Measurements from ENCODE around the gene FANCC. TPM values are rescaled to one million over a fixed set of nuclear protein-coding genes. Genes with fewer than 3 reads are reported as not detected.

FANCC gene
- total and polyA plus RNA-seq, 2 of the 4 experiments (the other 2 are of a cell fraction): 4.7 to 6.3 TPM

- BruUV-seq (replicated peaks): no TSS peak
- H3K18ac ChIP-seq (ENCODE audit: low read depth, low read length): no peak overlapping the region
- intact Hi-C loops (cut with micrococcal nuclease): no loop called here
- H4K20me1 ChIP-seq (ENCODE audit: insufficient read depth, low read length): peaks cover 32% of the 10 kb centered on the region
- TF ChIP-seq USF2 (IDR thresholded peaks at IDR 0.05; ENCODE audit: low read depth, low read length): no peak
- TF ChIP-seq POLR2A (IDR thresholded peaks at IDR 0.05; ENCODE audit: low read depth, low read length): no peak
- no peak for TF ChIP-seq CEBPB (IDR thresholded peaks at IDR 0.05; ENCODE audit: low read depth, low read length)
- no peak for TF ChIP-seq CHD1 (IDR thresholded peaks at IDR 0.05; ENCODE audit: low read depth, low read length)
- TF ChIP-seq ELK1 (IDR thresholded peaks at IDR 0.05; ENCODE audit: borderline replicate concordance, low read depth, low read length): no peak
- no peak overlapping the region for H3K4me3 ChIP-seq (ENCODE audit: insufficient read depth, low read depth, low read length)
- no peak overlapping the region for H4K8ac ChIP-seq (ENCODE audit: low read depth in 2 of 2, low read length in 2 of 2)
- H2AK5ac ChIP-seq (ENCODE audit: low read depth, low read length): no peak overlapping the region
- ATAC-seq (ENCODE audit: low read depth): no peak
- ChIA-PET POLR2A (ENCODE audit: unreplicated experiment) (no interaction called here), CTCF (no interaction called here)
- in situ Hi-C loops (cut with MboI; ENCODE audit: low sequenced_read_pairs): no loop called here
- no peak overlapping the region for H2AK9ac ChIP-seq (replicated peaks; ENCODE audit: low read depth, low read length, poor library complexity)
- H3K23ac ChIP-seq (ENCODE audit: low read depth, low read length): no peak overlapping the region
- no peak overlapping the region for H4K91ac ChIP-seq (ENCODE audit: insufficient read depth, low read depth, low read length)
- H3K4ac ChIP-seq (ENCODE audit: low read depth, low read length): 0 out of 2 replicates have a peak overlapping the region, but pooled peaks have one; percentile 13
- WGBS, 2 experiments (ENCODE audit: extremely low coverage in 2 of 2, insufficient read length in 1 of 2): 90% methylated on average over 3 of the region's 22 CpGs; no CpG with 5 or more reads in 1 of the 2 experiments
- H4K5ac ChIP-seq (ENCODE audit: low read depth, low read length): no peak overlapping the region
- peaks cover 22% of the 10 kb centered on the region for H3K4me1 ChIP-seq (ENCODE audit: control insufficient read depth, insufficient read depth, low read length)
- dilution Hi-C loops (cut with HindIII; ENCODE audit: low sequenced_read_pairs, unreplicated experiment): no loop called here
- H3K27me3 ChIP-seq (ENCODE audit: control insufficient read depth, insufficient read depth, low read length): no peaks in the 10 kb centered on the region
- no peak overlapping the region for H3K14ac ChIP-seq (replicated peaks; ENCODE audit: low read depth, low read length)
- H2BK120ac ChIP-seq (ENCODE audit: low read depth, low read length): no peak overlapping the region
- no peak overlapping the region for H3K56ac ChIP-seq (ENCODE audit: extremely low read depth, insufficient read depth, low read length)
- no peak overlapping the region for H2BK15ac ChIP-seq (ENCODE audit: low read depth, low read length)
- no peak overlapping the region for H3K4me2 ChIP-seq (ENCODE audit: low read depth, low read length)
- no peak overlapping the region for H2BK5ac ChIP-seq (ENCODE audit: low read depth, low read length, poor library complexity, severe bottlenecking)
- peaks cover 42% of the 10 kb centered on the region for H3K36me3 ChIP-seq (ENCODE audit: control insufficient read depth, insufficient read depth, low read length)
- no peaks in the 10 kb centered on the region for H3K9me3 ChIP-seq (ENCODE audit: control insufficient read depth, insufficient read depth, low read length)
- no peak overlapping the region for H2AFZ ChIP-seq (replicated peaks; ENCODE audit: low read length, poor library complexity)
- H3K9me1 ChIP-seq (ENCODE audit: insufficient read depth, low read length): peaks cover 23% of the 10 kb centered on the region; the same call in 1 of the 2 replicates
- H3K27ac ChIP-seq (ENCODE audit: insufficient read depth, low read length): no peak overlapping the region
- peaks cover 13 to 61% of the 10 kb centered on the region in 2 experiments; a peak in 3 of 4 replicates for H3K79me1 ChIP-seq (ENCODE audit: low read depth in 1 of 2, low read length in 2 of 2)
- no peak overlapping the region for H2BK20ac ChIP-seq (ENCODE audit: low read depth, low read length)
- no peak overlapping the region for H3K9ac ChIP-seq (ENCODE audit: low read depth, low read length)
- no peak for DNase-seq
These were observed 227.3 kb downstream of the FANCC start for GRCh38 chr9:95090023-95090791.

All from IMR-90 (cell line).